ENCODE data around the gene CCT8. TPM values are rescaled to one million over a fixed set of nuclear protein-coding genes. Genes with fewer than 3 reads are reported as not detected.

Gene CCT8
- total RNA-seq, 1 experiment from 2014 or later = 128 TPM

DNA sequence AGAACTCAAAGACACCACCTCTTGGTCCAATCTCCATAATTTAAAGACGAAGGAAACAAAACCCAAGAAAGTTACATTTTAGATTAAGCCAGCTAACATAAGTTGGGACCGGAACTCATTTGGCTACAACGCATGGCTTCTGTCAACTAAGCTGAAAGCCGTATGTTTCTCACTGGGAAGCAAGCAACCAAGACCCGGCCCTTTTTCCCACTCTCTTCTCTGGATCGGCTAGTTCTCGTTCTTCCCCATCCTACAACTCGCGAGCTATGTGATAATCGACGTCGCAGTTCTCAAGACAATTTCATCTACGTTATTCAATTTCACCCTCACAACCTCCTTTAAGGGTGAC, 601 bp downstream of the CCT8 start:
- no TSS peak for BruUV-seq (replicated peaks)
- no peaks in the 10 kb centered on the region for H3K9me3 ChIP-seq (ENCODE audit: insufficient read depth, low read depth)
- no peak for DNase-seq
- peaks cover 24% of the 10 kb centered on the region; the same call in 1 of the 2 replicates for H3K4me1 ChIP-seq (replicated peaks; ENCODE audit: insufficient read depth)
- CTCF ChIA-PET = no interaction called here
- peaks cover 51% of the 10 kb centered on the region for H3K79me2 ChIP-seq (ENCODE audit: low read depth)
- H4K20me1 ChIP-seq (ENCODE audit: insufficient read depth) = peaks cover 32% of the 10 kb centered on the region
- H3K27me3 ChIP-seq (ENCODE audit: insufficient read depth, low read depth) = no peaks in the 10 kb centered on the region
- no peak for TF ChIP-seq EZH2 (IDR thresholded peaks at IDR 0.05; ENCODE audit: low read depth)
- TF ChIP-seq, protein P1, sequence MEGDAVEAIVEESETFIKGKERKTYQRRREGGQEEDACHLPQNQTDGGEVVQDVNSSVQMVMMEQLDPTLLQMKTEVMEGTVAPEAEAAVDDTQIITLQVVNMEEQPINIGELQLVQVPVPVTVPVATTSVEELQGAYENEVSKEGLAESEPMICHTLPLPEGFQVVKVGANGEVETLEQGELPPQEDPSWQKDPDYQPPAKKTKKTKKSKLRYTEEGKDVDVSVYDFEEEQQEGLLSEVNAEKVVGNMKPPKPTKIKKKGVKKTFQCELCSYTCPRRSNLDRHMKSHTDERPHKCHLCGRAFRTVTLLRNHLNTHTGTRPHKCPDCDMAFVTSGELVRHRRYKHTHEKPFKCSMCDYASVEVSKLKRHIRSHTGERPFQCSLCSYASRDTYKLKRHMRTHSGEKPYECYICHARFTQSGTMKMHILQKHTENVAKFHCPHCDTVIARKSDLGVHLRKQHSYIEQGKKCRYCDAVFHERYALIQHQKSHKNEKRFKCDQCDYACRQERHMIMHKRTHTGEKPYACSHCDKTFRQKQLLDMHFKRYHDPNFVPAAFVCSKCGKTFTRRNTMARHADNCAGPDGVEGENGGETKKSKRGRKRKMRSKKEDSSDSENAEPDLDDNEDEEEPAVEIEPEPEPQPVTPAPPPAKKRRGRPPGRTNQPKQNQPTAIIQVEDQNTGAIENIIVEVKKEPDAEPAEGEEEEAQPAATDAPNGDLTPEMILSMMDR (conservative IDR thresholded peaks at IDR 0.05) = no peak
- H3K4me3 ChIP-seq = peak overlapping the region; percentile 91
- H3F3A ChIP-seq (ENCODE audit: insufficient read depth, low read depth) = peaks cover 8% of the 10 kb centered on the region
- H2AFZ ChIP-seq = peak overlapping the region; percentile 86
- POLR2A ChIA-PET (ENCODE audit: unreplicated experiment) = no interaction called here
- peaks cover 15% of the 10 kb centered on the region; the same call in 1 of the 2 replicates for H3K36me3 ChIP-seq (ENCODE audit: low read depth)
- no peaks in the 10 kb centered on the region for H3K9me2 ChIP-seq (ENCODE audit: insufficient read depth)
- peak overlapping the region; percentile 74 for H3K27ac ChIP-seq
- intact Hi-C loops (cut with micrococcal nuclease; ENCODE audit: unreplicated experiment) = loop anchor here (5.0 kb wide), 1 partner anchor 46 kb away; no protein-coding TSS in a partner anchor
- H3K4me2 ChIP-seq = peak overlapping the region; percentile 98

DNA sequence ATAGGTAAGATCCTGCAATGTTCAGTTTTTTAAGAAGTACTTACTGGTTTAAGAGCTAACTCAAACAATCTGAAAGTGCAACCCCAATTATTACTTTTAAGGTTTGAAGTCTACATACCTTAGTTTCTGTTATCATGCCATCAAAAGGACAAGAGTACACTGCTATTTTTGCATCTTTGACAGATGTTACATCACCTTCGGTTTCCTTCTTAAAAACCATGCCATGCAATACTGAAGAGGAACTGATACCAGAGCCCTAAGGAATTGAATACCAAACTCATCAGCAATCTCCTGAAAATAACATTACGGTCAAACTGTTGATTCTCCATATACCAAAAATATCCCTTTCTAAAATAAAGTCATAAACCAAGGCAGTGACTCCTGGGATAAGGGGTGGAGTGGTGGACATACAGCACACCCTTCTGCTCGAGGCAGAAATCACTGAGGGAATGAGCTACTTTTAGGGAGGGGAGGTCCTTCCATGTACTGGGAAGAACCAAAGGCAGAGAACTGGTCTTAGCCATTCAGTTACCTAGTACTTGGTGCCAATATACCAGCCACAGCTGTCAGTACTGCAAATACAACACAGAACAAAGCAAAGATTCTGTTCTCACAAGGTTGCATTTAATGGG, 8.5 kb downstream of the CCT8 start:
- Histone ChIP-seq H3K4me2 (no peak overlapping the region), H3F3A (ENCODE audit: insufficient read depth, low read depth) (peaks cover 12% of the 10 kb centered on the region; the same call in 1 of the 2 replicates), H3K27ac (no peak overlapping the region), H3K4me3 (no peak overlapping the region), H3K27me3 (ENCODE audit: insufficient read depth, low read depth) (no peaks in the 10 kb centered on the region), H3K4me1 (replicated peaks; ENCODE audit: insufficient read depth) (no peaks in the 10 kb centered on the region), H3K79me2 (ENCODE audit: low read depth) (peaks cover 16% of the 10 kb centered on the region), H3K9me2 (ENCODE audit: insufficient read depth) (no peaks in the 10 kb centered on the region), H2AFZ (no peak overlapping the region), H4K20me1 (ENCODE audit: insufficient read depth) (peaks cover 5% of the 10 kb centered on the region; the same call in 1 of the 2 replicates), H3K9me3 (ENCODE audit: insufficient read depth, low read depth) (no peaks in the 10 kb centered on the region), H3K36me3 (ENCODE audit: low read depth) (peaks cover 70% of the 10 kb centered on the region)
- BruUV-seq (replicated peaks) = no TSS peak
- intact Hi-C loops (cut with micrococcal nuclease; ENCODE audit: unreplicated experiment) = no loop called here
- ChIA-PET POLR2A (ENCODE audit: unreplicated experiment) (interaction anchor here (0.6 kb wide), 1 partner anchor 63 kb away, joined by 5 read pairs; no protein-coding TSS in a partner anchor), CTCF (no interaction called here)
- DNase-seq = no peak
- TF ChIP-seq, protein P1 (conservative IDR thresholded peaks at IDR 0.05) = no peak
- no peak for TF ChIP-seq EZH2 (IDR thresholded peaks at IDR 0.05; ENCODE audit: low read depth)

DNA sequence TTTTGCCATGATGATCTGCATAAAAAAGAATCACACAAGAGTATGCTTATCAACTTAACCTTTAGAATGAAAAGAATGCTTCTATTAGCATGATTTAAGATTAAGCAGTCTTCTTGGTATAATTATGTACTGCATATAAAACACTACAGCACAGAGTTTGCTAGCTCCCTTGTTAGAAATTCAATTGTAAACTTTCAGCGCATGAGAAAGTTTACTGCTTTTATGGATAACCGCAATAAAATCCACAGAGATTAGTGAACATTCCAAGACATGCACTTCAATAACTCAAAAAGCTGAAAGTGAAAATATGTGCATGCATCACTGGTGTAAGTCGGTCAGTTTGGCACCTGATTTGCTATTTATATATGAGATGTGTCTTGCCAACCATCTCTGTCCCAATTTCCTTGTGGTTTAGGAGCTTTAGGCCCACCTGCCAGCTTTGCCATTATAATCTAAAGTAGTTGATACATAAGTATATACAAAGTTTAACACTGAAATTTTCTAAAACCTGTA, 16.9 kb downstream of the CCT8 start:
- H3K27me3 ChIP-seq (ENCODE audit: insufficient read depth, low read depth) = no peaks in the 10 kb centered on the region
- H3K4me1 ChIP-seq (replicated peaks; ENCODE audit: insufficient read depth) = no peaks in the 10 kb centered on the region
- H3K9me2 ChIP-seq (ENCODE audit: insufficient read depth) = no peaks in the 10 kb centered on the region
- POLR2A ChIA-PET (ENCODE audit: unreplicated experiment) = no interaction called here
- no peak overlapping the region for H3K27ac ChIP-seq
- CTCF ChIA-PET = interaction anchor here (0.6 kb wide), 1 partner anchor 244 kb away, joined by 3 read pairs; no protein-coding TSS in a partner anchor
- no peak for DNase-seq
- H3K79me2 ChIP-seq (ENCODE audit: low read depth) = no peaks in the 10 kb centered on the region
- H3K36me3 ChIP-seq (ENCODE audit: low read depth) = peaks cover 24% of the 10 kb centered on the region
- peaks cover 47% of the 10 kb centered on the region for H3F3A ChIP-seq (ENCODE audit: insufficient read depth, low read depth)
- no peaks in the 10 kb centered on the region for H3K9me3 ChIP-seq (ENCODE audit: insufficient read depth, low read depth)
- no peak overlapping the region for H3K4me3 ChIP-seq
- H2AFZ ChIP-seq = no peak overlapping the region
- TF ChIP-seq, protein P1 (conservative IDR thresholded peaks at IDR 0.05) = no peak
- TF ChIP-seq EZH2 (IDR thresholded peaks at IDR 0.05; ENCODE audit: low read depth) = no peak
- H4K20me1 ChIP-seq (ENCODE audit: insufficient read depth) = peaks cover 7% of the 10 kb centered on the region
- no peak overlapping the region for H3K4me2 ChIP-seq
- BruUV-seq (replicated peaks) = no TSS peak
- intact Hi-C loops (cut with micrococcal nuclease; ENCODE audit: unreplicated experiment) = no loop called here

Measured in PC-9 (cell line).